C1 segment of cervical spinal cord (tissue), 14 donors: ENCODE results near the gene ADCY2.
A peak's percentile ranks its signal among the peaks of the same experiment; 100 is the strongest.

Experiments used
- DNase-seq, 14 donors: peaks; one replicate each; lab custom pipeline; 2025; lab: John Stamatoyannopoulos, UW

Gene ADCY2

DNA sequence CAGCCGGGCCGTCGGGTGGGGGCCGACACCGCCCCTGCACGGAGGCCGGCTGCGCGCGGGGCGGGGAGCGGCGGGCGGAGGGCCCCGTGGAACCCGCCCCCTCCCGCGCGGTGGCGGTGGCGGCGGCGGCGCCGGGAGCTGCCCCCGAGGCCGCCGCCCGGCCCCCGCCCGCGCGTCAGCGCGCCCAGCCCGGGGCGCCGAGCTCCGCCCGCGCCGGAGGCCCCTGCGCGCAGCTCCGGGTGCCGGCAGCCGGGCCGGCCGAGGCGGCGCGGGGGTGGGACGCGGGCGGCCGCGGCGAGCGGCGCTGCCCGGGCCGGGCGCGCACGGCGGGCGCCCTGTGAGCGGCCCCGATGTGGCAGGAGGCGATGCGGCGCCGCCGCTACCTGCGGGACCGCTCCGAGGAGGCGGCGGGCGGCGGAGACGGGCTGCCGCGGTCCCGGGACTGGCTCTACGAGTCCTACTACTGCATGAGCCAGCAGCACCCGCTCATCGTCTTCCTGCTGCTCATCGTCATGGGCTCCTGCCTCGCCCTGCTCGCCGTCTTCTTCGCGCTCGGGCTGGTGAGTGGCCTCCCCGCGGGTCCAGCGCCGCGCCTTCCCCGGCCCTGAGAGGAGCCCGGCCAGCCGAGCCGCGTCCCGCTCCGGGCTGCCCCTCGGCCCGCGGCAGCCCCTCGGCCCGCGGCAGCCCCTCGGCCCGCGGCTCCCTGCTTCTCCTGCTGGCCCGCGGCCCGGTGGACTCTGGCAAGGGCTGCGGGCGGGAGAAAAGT, at the start of gene ADCY2:
Gene ADCY2, plus strand, starts transcription at position 192 of the 766 bp plus-strand sequence. Its CDS starts 159 bp downstream, at position 351.
- peak in 1 of 14 donors; percentile 32 for DNase-seq

DNA sequence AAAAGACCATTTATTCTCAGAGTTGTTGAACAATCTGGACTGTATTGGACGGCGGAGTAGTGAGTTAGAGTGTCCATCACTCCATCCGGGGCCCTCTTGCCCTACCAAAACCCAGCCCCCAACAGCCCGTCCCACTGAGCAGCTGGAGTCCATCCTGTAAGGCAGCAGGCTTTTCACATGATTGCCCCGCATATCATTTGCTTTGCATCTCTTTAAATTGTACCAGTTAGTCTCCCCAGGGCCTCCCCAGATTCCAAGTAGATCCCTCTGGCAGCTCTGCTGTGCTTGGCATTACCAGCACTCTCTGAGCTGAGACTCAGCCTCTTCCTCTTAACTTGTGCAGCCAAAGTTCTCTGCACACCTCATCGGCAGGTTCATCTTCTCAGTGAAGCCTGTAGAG, 48.6 kb upstream of the ADCY2 start:
- DNase-seq = no peak

DNA sequence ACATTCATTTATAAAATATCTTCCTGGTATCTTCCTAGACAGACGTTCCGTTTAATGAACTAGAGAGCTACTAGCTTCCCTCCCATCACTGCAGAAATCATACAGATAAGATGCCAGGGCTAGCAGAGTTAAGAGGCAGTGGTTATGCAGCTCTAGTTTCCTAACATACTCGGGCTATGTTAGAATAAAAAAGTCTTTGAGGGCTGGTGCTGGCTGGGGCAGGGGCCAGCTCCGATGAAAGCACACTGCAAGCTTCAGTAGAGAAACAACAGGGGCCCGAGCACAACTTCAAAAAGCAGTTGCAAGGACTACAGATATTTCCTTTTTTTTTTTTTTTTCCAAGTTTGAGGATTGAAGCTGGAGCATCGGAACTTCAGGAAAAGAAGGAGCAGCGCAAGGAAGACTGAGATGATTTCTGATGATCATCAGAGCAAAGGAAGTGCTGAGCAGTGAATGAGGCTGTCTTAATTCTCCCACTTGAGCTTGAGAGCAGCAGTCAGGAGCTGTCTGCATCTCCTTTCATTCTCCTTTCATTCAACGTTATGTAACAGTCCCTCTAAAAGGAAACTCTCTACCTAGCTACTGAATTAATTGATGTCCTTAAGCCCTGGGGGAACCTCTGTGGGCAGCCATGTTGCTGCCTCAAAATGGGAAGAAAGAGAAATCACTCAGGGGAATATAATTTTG, 47.6 kb upstream of the ADCY2 start:
- DNase-seq = peak in 3 of 14 donors; percentile 8 to 55 (median 11)

DNA sequence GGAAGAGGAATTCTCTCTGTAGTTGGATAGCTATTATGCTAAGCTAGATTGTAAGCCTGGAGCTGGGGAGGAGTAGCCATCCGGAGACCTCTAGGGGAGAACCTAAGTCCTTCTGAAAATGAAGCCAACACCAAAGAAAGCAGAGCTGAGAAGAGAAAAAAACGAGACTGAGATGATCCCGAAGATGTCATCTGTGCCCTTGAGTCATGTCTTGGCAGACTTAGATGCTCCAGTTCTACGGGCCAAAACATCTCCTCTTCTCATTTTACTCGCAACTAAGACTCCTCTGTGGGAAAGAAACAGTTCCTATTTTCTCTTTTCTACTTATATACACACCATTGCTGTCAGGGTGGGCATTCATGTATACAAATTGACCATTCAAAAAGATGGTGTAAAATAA, 34.3 kb upstream of the ADCY2 start:
- no peak for DNase-seq

DNA sequence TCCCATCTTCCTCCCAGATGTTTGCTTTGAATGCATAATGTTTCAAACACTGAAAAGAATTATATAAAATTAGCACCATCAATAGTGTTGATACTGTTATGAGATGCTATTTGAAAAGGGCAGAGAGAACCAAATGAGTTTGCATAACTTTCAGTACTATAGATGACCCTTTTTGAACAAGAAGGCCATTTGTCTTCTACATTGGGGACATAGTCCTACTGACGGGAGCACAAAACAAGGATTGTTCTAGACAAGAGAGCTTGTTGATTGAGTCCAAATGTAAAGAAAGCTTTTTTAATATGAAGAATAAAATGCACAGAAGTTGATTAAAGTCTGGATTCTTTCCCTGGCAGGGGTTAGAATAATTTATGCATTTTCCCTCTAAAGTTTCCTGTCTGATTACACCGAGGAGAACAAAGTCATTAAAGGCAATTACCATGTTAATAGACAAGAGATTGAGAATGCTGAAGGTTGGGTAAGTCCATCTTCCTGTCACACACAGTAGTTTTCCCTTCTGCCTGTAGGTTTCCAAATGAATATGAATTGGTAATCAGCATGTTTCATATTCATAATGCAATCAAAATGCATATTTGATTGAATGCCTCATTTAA, 32.8 kb upstream of the ADCY2 start:
- DNase-seq = no peak

DNA sequence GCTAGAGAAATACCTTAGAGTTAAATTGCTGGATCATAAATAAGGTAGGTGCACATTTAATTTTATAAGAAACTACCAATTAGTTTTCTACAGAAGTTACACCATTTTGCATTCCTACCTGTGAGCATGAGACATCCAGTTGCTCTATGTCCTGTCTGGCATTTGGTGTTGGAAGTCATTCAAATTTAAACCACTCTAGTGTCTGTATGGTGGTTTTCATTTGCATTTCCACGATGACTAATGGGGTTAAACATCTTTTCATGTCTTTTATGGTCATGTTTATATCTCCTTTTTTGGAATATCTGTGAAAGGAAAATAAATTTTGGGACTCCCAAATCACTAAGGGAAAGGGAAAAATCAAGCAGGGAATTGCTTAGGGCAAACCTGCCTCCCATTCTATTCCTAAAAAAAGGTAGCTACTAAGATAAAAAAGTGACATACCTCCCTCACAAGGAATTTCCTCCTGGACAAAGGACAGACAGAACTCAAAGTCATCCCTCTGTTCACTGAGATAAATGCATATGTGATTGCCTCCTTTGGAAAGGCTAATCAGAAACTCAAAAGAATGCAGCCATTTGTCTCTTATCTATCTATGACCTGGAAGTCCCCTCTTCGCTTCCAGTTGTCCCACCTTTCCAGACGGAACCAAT, 31.6 kb upstream of the ADCY2 start:
- DNase-seq = no peak

DNA sequence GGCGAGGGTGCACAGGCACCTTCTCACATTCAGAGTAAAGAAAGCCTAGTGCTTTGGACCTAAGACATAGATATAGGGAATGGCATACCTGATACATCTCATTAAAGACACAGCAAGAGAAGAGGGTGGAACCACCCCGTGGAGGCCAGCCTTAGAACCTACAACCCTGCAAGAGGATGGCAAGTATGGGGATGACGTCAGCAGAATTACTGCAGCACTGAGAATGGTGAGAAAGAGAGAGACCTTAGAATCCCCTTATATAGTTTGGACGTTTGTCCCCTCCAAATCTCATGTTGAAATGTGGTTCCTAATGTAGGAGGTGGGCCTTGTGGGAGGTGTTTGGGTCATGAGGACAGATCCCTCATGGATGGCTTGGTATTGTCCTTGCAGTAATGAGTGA, 28.2 kb upstream of the ADCY2 start:
- no peak for DNase-seq

DNA sequence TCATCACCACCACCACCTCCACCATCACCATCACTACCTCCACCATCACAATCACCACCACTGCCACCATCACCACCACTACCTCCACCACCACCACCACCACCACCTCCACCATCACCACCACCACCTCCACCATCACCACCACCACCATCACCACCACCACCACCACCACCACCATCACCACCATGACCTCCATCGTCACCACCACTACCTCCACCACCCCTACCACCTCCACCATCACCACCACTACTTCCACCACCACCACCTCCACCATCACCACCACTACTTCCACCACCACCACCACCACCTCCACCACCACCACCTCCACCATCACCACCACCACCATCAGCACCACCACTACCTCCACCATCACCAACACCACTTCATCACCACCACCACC, 23.5 kb upstream of the ADCY2 start:
- DNase-seq = peak in 2 of 14 donors; percentile 4 to 9

DNA sequence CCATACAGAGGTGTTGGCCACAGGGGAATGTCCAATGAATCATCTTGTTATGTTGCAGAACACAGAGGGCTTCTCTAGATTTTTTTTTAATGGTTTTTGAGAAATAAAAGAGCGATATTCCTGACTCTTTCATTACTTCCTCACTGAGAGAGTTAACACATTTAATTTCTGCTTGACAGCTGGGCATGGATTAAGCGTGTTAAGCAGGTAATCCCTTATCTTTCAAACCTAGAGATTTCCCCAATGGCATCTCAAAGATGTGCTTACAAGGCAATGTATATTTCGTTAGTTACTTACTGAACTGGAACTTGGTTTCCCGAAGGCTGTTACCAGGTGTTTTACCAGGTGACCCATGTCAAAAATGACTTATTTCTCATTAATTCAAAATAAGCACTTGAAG, 21.8 kb upstream of the ADCY2 start:
- DNase-seq = no peak

DNA sequence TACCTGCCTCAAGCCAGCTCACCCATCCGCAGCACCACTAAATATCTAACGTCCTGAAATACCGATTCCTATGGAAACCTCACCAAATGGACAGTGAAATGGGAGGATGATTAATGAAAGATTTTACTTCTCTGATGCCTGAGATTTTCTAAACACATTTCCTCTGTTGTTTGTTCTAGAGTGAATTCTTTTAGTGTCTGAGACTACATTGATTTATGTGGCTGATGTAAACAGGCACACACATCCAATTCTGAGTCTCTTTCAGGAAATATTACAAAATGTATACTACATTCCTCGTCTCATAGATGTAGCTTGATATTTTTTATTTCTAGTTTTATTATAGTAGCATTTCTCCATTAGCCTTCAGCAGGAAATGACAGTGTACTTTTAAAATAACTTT, 20.5 kb upstream of the ADCY2 start:
- no peak for DNase-seq

DNA sequence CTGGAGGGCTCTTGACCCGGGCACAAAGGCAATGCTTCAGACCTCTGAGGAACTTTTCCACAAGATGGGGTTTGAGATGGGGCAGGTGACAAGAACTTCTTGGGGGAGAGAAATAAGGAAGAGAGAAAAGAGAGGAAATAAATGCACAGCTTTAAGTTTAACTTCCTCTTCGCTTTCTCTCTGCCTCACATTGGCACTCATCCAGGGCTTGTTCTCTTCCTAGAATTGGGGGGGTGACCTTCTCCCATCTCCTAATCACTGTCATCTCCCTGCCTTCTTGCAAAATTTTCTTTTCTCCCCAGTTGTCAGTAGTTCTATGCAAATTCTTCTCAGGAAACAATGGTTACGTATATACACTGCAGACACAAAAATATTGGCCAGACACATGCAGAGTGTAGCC, 19.1 kb upstream of the ADCY2 start:
- DNase-seq = no peak

DNA sequence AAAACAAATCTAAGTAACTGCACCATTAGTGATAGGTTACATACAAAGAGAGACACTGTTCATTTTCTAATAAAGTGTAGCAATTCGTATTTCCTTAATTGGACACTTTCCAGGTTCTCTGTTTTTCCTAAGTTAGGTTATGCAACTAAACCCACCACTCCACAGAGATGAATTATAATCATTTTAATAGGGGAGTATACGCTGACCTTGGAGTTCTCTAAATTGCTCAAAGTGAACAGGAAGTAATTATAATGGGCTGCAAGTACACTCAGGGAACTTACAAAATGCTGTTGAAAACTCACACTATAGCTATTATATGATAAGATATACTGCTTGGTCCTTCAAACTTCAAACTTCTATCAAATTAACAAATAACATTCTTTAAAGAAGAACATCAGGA, 18.2 kb upstream of the ADCY2 start:
- no peak for DNase-seq

DNA sequence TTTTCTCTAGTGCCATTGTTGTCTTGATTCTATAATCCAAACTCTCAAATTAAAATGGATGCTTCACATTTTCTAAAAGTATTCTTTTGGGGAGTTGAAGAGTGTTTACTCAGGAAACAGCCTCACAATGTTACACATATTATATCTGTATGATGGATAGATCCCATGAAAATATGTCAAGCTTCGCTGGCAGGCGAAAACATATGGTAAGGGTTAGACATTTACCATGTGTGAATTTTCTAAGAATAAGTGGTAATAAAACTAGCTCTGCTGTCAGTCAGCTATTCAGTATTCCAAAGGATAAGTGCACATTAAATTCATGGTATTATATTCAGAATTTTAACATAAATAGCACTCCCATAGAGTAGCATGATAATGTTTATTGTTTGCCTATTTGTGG, 13.3 kb upstream of the ADCY2 start:
- DNase-seq = no peak

DNA sequence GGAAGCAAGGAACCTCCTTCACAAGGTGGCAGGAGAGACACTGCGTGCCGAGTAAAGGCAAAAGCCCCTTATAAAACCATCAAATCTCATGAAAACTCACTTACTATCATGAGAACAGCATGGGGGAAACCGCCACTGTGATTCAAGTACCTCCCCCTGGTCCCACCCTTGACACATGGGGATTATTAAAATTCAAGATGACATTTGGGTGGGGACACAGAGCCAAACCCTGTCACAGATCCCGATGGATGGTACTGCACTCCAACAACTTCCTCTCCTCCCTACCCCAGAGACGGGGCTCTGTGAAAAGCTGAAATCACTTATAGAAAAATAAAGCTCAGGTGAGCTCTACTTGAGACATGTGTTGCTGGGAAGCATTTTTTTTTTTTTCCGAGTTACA, 10.3 kb upstream of the ADCY2 start:
- no peak for DNase-seq

DNA sequence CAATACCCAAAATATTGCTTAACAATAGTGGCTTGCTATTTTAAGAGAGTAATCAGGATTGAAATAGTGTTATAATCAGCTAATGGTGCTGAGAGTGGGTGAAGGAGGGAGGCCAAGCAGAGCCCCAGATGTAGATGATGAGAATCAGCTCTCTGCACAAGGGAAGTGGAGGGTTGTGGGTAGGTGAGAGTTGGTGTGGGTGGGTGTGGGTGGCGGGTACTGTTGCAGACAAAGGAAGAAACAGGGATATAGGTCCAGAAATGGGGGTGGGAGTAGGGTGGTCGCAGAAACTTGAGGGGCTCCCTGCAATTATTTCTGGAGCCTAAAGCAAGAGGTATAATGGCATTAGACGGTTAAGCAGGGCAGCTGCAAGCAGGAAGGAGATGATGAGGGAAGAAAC, 7.4 kb upstream of the ADCY2 start:
- DNase-seq = no peak

DNA sequence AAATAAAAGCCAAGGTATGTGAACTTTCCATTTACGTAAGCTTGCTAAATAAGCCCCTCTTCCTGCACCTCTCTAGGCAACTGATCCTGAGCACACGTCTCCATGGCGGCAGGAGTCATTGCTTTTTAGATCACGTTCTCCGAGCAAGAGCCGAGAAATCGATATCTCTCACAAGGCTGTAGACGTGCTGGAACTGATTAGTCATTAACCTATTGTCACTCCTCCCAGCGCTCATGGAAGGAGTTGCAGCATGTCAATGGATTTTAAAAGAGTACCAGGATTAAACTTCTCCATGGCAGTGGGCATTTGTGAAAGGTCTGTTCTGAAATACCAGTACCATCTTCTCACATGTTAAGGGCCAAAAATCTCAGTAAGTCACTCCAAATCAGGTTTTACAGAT, 4.7 kb upstream of the ADCY2 start:
- DNase-seq = no peak

DNA sequence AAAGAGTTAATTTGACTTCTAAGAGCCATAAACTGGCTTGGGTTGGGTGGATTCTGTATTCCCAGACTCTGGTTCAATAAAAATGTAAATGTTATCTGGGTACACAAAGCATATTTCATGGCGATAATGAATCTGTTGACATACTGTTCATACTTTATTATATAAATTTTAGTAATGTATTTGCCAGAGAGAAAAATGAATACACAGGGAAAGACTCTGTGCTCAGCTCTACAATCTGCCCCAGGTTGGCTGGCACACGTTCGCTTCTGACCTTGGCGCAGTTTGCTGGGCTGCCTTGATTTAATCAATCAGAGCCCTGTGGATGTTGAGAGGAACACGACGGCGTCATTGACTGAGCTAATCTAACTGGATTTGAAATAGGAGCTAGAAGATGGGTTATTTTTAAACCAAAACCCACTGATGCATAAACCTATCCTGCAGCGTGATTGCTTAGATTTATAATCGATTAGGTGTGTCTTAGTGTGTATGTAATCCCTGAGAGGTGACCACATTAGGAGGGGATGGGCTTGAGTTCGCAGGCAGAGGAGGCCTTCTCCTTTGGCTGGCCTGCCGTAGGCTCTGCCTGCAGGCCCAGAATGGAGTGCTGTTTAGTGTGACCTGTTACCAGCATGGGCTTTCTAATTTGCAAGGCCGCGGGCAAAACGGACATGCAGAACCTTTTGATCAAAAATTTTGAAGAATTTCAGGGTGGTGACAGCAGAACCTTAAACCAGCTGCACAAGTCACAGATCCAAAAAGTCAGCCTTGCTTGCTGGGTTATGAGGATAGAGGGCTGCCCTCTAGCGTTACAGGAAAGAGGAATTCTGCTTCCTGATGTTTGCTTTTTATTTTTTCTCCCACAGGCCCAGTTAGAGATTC, 3.9 kb upstream of the ADCY2 start:
- peak in 3 of 14 donors; percentile 9 to 30 (median 20) for DNase-seq

DNA sequence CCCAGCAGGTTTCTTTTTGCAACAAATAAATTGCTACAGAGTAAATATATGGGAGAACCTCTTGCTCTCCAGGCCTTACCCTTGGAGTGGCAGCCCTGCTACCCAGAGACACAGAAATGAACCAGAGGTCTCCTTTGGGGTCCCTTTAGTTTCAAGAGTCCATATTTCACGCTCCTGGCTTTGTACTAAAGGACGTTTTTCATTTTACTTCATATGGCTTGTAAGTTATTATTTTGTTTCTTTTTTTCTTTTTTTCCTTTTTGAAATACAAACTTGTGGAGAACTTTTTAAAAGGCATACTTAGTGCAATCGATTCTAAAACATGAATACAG, 3.3 kb upstream of the ADCY2 start:
- no peak for DNase-seq

DNA sequence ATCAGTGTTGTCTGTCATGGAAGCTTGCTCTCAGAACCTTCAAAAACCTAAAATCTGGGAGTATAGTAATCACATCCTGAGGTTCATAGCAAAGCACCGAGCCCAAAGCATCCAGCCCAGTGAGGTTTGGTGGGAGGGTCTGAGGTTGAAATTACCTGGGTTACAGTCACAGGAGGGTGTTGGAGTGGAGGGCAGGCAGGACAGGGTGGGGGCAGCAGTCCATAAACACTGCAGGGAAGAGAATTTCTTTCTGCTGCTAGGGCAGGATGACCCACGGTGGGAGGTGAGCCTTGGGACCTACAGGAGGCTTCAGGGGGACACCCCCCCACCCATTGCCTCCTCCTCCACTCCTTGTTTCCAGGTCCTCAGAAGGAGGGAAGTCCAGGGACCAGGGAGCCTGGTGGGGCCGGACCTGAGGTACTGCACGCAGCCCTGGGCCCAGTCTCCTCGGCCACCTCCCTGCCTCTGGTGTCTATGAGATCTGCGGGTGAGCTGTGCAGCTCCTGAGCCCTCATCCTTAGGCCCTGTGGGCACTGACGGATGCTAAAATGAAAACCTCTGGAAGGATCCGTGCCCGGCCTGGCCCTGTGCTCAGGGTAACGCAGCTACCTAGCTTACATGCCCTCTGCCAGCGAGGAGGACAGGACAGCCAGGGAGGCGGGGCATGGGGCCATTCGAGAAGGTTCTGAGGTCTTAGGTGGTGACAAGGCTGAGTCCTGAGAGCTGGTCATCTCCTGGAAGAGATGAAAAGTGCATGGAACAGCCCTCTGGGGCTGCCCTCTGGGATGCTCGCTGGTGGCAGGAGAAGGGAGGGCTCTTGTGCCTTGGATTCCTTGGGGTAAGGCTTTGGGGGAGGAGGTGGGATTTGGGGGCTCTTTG, 1.8 kb upstream of the ADCY2 start:
- no peak for DNase-seq

DNA sequence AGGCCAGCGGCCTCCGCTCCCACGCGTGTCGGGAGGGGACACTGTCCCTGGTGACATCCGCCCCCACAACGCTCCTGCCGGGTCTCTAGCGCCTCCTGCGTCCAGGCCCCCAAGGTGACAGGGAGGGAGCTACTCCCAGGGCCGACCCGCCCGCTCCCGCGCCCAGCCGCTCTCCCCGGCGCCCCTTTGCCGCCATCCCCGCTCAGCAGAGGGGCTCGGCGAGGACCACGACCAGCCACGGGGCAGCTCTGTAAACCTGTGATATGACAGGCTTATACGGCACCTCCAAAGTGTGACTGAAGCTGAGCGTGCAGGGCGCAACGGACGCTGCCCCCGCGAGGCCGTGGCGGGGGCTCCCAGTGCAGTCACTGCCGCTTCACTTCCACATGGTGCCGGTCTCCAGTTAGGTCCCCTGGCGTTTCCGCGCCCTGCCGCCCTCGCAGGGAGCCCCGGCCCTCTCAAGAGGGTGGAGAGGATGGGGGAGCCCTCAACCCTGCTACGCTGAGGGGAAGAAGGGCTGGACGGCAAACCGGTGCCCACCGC, 978 bp upstream of the ADCY2 start:
- DNase-seq = no peak
